NCI-H2196 (cell line): Measurements from ENCODE around the gene PCDHA11.
A peak's percentile ranks its signal among the peaks of the same experiment; 100 is the strongest.
"Not testable (repeated sequence)": the region's sequence is repeated elsewhere in the genome, so short reads cannot be mapped to it uniquely, and the experiment has no call there.

Experiments used
- DNase-seq: peaks from one replicate; lab custom pipeline; 2025; ENCODE audit not compliant: unreplicated experiment; lab: John Stamatoyannopoulos, UW

PCDHA11 gene, protein sequence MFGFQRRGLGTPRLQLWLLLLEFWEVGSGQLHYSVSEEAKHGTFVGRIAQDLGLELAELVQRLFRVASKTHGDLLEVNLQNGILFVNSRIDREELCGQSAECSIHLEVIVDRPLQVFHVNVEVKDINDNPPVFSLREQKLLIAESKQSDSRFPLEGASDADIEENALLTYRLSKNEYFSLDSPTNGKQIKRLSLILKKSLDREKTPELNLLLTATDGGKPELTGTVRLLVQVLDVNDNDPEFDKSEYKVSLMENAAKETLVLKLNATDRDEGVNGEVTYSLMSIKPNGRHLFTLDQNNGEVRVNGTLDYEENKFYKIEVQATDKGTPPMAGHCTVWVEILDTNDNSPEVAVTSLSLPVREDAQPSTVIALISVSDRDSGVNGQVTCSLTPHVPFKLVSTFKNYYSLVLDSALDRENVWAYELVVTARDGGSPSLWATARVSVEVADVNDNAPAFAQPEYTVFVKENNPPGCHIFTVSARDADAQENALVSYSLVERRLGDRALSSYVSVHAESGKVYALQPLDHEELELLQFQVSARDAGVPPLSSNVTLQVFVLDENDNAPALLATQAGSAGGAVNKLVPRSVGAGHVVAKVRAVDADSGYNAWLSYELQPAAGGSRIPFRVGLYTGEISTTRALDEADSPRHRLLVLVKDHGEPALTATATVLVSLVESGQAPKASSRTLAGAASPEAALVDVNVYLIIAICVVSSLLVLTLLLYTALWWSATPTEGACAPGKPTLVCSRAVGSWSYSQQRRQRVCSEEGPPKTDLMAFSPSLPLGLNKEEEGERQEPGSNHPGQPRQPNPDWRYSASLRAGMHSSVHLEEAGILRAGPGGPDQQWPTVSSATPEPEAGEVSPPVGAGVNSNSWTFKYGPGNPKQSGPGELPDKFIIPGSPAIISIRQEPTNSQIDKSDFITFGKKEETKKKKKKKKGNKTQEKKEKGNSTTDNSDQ

DNA sequence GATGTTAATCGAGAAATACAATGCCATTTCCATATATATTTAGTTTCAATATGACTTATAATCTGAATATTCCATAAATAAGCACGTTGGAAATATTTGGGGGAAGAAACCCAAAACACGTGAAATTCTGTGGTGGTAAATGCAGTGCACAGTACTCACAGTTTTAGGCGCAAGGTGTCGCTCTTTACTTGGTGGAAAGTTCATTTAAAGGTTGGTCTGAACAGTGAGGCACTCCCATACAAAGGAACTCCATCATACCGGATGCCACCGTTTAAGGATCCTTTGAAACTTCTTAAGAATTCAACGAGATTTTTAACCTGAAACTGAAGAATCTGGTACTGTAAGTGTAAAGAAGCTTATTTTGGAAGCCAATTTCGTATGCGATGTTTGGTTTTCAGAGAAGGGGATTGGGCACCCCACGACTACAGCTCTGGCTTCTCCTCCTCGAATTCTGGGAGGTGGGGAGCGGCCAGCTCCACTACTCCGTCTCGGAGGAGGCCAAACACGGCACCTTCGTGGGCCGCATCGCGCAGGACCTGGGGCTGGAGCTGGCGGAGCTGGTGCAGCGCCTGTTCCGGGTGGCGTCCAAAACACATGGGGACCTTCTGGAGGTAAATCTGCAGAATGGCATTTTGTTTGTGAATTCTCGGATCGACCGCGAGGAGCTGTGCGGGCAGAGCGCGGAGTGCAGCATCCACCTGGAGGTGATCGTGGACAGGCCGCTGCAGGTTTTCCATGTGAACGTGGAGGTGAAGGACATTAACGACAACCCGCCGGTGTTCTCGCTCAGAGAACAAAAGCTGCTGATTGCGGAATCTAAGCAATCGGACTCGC, at the start of gene PCDHA11:
Gene PCDHA11, plus strand, starts transcription at position 237 of the 834 bp plus-strand sequence. Its CDS starts 147 bp downstream, at position 384.
- no peak for DNase-seq

GRCh38 chr5:140821375-140822280, 47.1 kb upstream of the PCDHA11 start, which contains the start of gene PCDHA5:
TSS of gene PCDHA5 (plus strand) at chr5:140821613.
- no peak for DNase-seq

- DNase-seq, result no peak
Measured at GRCh38 chr5:140822281-140822629, 46.5 kb upstream of the PCDHA11 start.

- DNase-seq, result not testable (repeated sequence)
Measured at GRCh38 chr5:140822969-140823368, 45.8 kb upstream of the PCDHA11 start.

- no peak for DNase-seq
Measured at GRCh38 chr5:140823475-140823874, 45.3 kb upstream of the PCDHA11 start.

GRCh38 chr5:140827704-140828361, 40.9 kb upstream of the PCDHA11 start, which contains the start of gene PCDHA6:
TSS of gene PCDHA6 (plus strand) at chr5:140827960. CDS start at chr5:140828092, 132 bp downstream.
- DNase-seq, result no peak

DNA sequence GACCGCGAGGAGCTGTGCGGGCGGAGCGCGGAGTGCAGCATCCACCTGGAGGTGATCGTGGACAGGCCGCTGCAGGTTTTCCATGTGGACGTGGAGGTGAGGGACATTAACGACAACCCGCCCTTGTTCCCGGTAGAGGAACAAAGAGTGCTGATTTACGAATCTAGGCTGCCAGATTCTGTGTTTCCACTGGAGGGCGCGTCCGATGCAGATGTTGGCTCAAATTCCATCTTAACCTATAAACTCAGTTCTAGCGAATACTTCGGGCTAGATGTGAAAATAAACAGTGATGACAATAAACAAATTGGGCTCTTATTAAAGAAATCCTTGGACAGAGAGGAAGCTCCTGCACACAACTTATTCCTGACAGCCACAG, 40.4 kb upstream of the PCDHA11 start:
- DNase-seq, result no peak

DNA sequence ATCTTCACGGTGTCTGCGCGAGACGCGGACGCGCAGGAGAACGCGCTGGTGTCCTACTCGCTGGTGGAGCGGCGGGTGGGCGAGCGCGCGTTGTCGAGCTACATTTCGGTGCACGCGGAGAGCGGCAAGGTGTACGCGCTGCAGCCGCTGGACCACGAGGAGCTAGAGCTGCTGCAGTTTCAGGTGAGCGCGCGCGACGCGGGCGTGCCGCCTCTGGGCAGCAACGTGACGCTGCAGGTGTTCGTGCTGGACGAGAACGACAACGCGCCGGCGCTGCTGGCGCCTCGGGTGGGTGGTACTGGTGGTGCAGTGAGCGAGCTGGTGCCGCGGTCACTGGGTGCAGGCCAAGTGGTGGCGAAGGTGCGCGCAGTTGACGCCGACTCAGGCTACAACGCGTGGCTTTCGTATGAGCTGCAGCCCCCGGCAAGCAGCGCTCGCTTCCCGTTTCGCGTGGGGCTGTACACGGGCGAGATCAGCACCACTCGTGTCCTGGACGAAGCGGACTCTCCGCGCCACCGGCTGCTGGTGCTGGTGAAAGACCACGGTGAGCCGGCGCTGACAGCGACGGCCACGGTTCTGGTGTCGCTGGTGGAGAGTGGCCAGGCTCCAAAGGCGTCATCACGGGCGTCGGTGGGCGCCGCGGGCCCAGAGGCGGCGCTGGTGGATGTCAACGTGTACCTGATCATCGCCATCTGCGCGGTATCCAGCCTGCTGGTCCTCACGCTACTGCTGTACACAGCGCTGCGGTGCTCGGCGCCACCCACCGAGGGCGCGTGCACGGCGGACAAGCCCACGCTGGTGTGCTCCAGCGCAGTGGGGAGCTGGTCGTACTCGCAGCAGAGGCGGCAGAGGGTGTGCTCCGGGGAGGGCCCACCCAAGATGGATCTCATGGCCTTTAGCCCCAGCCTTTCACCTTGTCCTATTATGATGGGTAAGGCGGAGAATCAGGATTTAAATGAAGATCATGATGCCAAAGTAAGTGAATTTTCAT, 39.0 kb upstream of the PCDHA11 start:
- not testable (repeated sequence) for DNase-seq

GRCh38 chr5:140833993-140834392, 34.8 kb upstream of the PCDHA11 start, which contains the start of gene PCDHA7:
TSS of gene PCDHA7 (plus strand) at chr5:140834269. CDS start at chr5:140834384, 115 bp downstream.
- DNase-seq, result no peak

GRCh38 chr5:140834439-140835008, 34.2 kb upstream of the PCDHA11 start:
- DNase-seq, result not testable (repeated sequence)

- DNase-seq, result no peak
Measured at GRCh38 chr5:140835622-140836510, 32.9 kb upstream of the PCDHA11 start.

DNA sequence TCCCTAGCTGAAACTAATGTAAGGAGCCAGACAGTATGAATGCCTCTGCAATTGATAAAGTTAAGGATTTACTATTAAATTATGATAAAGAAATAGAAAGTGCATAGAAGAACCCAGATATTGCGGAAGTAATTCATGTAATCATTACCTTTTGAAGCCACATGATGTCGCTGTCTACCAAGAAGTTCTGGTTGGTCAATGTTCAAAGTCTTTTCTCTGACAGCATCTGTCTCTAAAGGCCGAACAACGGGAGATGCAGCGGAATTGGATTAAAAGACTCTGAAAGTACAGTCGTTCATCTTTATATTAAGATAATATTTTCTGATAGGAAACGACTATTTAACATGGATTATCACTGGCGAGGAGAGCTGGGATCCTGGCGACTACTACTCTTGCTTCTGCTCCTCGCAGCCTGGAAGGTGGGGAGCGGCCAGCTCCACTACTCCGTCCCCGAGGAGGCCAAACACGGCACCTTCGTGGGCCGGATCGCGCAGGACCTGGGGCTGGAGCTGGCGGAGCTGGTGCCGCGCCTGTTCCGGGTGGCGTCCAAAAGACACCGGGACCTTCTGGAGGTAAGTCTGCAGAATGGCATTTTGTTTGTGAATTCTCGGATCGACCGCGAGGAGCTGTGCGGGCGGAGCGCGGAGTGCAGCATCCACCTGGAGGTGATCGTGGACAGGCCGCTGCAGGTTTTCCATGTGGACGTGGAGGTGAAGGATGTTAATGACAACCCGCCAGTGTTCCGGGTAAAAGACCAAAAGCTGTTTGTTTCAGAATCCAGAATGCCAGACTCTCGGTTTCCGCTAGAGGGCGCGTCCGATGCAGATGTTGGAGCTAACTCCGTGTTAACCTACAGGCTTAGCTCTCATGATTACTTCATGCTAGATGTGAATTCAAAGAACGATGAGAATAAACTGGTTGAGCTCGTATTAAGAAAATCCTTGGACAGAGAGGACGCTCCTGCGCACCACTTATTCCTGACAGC, 27.5 kb upstream of the PCDHA11 start, which contains the start of gene PCDHA8:
Gene PCDHA8, plus strand, starts transcription at position 210 of the 985 bp plus-strand sequence. Its CDS starts 135 bp downstream, at position 345.
- DNase-seq, result peak; percentile 35

- no peak for DNase-seq
Measured at GRCh38 chr5:140842798-140843733, 25.7 kb upstream of the PCDHA11 start.
